ENCODE measurements around the gene DLG5.

DLG5 gene

DNA sequence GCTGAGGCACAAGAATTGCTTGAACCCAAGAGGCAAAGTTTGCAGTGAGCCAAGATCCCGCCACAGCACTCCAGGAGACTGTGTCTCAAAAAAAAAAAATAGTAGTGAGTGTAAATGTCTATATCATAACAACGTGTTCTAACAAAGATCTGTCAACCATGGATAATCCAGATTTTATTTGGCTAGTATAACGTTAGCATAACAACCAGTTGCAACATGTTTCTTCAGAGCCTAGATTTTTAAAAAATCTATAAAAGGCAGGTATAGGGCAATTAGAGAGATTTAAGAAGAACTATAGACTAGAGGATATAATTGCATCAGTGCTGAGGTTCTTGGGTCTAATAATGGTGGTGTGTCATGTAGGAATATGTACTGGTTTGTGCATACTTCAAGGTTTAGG is 30.5 kb downstream of the DLG5 start:
- H3K36me3 ChIP-seq (replicated peaks; ENCODE audit: low read depth, low read length) = no peaks in the 10 kb centered on the region
- no peak overlapping the region for H3K9ac ChIP-seq (ENCODE audit: low read length)
- H3K79me2 ChIP-seq (ENCODE audit: low read length) = no peaks in the 10 kb centered on the region
- no peak overlapping the region for H3K4me2 ChIP-seq (ENCODE audit: low read length)
- H3K4me3 ChIP-seq (ENCODE audit: low read length) = no peak overlapping the region
- no peak overlapping the region for H2AFZ ChIP-seq (ENCODE audit: low read depth, low read length)
- no peak overlapping the region for H3K27ac ChIP-seq (ENCODE audit: low read length)
- H4K20me1 ChIP-seq (ENCODE audit: insufficient read depth, low read length) = no peaks in the 10 kb centered on the region
- H3K4me1 ChIP-seq (ENCODE audit: low read length) = no peaks in the 10 kb centered on the region
- no peaks in the 10 kb centered on the region for H3K9me3 ChIP-seq (ENCODE audit: insufficient read depth, low read length)
- H3K27me3 ChIP-seq (ENCODE audit: low read depth, low read length) = no peaks in the 10 kb centered on the region
- no peak for TF ChIP-seq EZH2phosphoT487 (IDR thresholded peaks at IDR 0.05; ENCODE audit: low read depth)
- TF ChIP-seq, protein P1, sequence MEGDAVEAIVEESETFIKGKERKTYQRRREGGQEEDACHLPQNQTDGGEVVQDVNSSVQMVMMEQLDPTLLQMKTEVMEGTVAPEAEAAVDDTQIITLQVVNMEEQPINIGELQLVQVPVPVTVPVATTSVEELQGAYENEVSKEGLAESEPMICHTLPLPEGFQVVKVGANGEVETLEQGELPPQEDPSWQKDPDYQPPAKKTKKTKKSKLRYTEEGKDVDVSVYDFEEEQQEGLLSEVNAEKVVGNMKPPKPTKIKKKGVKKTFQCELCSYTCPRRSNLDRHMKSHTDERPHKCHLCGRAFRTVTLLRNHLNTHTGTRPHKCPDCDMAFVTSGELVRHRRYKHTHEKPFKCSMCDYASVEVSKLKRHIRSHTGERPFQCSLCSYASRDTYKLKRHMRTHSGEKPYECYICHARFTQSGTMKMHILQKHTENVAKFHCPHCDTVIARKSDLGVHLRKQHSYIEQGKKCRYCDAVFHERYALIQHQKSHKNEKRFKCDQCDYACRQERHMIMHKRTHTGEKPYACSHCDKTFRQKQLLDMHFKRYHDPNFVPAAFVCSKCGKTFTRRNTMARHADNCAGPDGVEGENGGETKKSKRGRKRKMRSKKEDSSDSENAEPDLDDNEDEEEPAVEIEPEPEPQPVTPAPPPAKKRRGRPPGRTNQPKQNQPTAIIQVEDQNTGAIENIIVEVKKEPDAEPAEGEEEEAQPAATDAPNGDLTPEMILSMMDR (IDR thresholded peaks at IDR 0.05; ENCODE audit: low read depth, low read length) = no peak

DNA sequence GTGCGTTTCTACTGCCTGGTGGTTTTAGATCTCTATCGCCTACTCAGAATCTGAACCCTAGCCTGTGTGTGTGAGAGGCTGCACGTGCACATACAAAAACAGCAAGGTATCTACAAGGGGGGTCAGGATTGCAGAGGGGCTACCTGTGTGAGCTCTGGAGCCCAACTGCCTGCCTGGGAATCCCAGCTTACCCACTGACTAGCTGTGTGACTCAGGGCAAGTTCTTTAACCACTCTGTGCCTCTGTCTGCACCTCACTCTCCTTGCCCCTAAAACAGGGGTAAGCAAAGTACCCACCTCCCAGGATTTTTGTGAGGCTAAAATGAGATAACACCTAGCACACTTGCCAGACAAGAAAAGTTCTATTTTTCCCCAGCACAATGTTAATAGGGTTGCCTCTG is 32.5 kb downstream of the DLG5 start:
- no peaks in the 10 kb centered on the region for H3K4me1 ChIP-seq (ENCODE audit: low read length)
- H3K79me2 ChIP-seq (ENCODE audit: low read length) = no peaks in the 10 kb centered on the region
- H3K4me3 ChIP-seq (ENCODE audit: low read length) = no peak overlapping the region
- no peaks in the 10 kb centered on the region for H3K27me3 ChIP-seq (ENCODE audit: low read depth, low read length)
- H4K20me1 ChIP-seq (ENCODE audit: insufficient read depth, low read length) = no peaks in the 10 kb centered on the region
- H3K36me3 ChIP-seq (replicated peaks; ENCODE audit: low read depth, low read length) = no peaks in the 10 kb centered on the region
- no peak overlapping the region for H3K27ac ChIP-seq (ENCODE audit: low read length)
- no peak overlapping the region for H2AFZ ChIP-seq (ENCODE audit: low read depth, low read length)
- TF ChIP-seq, protein P1 (IDR thresholded peaks at IDR 0.05; ENCODE audit: low read depth, low read length) = no peak
- TF ChIP-seq EZH2phosphoT487 (IDR thresholded peaks at IDR 0.05; ENCODE audit: low read depth) = no peak
- no peak overlapping the region for H3K9ac ChIP-seq (ENCODE audit: low read length)
- H3K9me3 ChIP-seq (ENCODE audit: insufficient read depth, low read length) = no peaks in the 10 kb centered on the region
- H3K4me2 ChIP-seq (ENCODE audit: low read length) = no peak overlapping the region

DNA sequence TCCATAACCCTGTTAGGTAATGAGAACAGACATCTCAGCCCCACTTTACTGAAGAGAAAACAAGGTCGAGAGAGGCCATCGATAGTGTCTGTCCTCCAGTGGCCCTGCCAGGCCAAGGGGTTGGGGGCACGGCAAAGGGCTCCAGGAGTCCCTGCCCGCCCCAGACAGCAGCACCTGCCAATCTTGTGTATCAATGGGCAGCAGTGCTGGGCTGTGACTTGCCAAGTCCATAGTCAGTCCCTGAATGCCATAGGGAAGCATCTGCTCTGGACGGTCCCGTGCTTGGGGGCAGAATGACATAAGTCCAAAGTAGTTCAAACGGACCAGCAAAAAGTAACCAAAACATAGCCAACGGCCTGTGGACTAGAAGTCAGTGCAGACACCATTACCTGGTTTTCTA is 33.2 kb downstream of the DLG5 start:
- H2AFZ ChIP-seq (ENCODE audit: low read depth, low read length) = no peak overlapping the region
- no peak overlapping the region for H3K27ac ChIP-seq (ENCODE audit: low read length)
- no peaks in the 10 kb centered on the region for H3K9me3 ChIP-seq (ENCODE audit: insufficient read depth, low read length)
- no peak overlapping the region for H3K4me3 ChIP-seq (ENCODE audit: low read length)
- H3K79me2 ChIP-seq (ENCODE audit: low read length) = no peaks in the 10 kb centered on the region
- no peak overlapping the region for H3K4me2 ChIP-seq (ENCODE audit: low read length)
- no peak for TF ChIP-seq EZH2phosphoT487 (IDR thresholded peaks at IDR 0.05; ENCODE audit: low read depth)
- TF ChIP-seq, protein P1 (IDR thresholded peaks at IDR 0.05; ENCODE audit: low read depth, low read length) = no peak
- no peaks in the 10 kb centered on the region for H3K36me3 ChIP-seq (replicated peaks; ENCODE audit: low read depth, low read length)
- H3K9ac ChIP-seq (ENCODE audit: low read length) = no peak overlapping the region
- H3K27me3 ChIP-seq (ENCODE audit: low read depth, low read length) = no peaks in the 10 kb centered on the region
- no peaks in the 10 kb centered on the region for H3K4me1 ChIP-seq (ENCODE audit: low read length)
- H4K20me1 ChIP-seq (ENCODE audit: insufficient read depth, low read length) = no peaks in the 10 kb centered on the region

DNA sequence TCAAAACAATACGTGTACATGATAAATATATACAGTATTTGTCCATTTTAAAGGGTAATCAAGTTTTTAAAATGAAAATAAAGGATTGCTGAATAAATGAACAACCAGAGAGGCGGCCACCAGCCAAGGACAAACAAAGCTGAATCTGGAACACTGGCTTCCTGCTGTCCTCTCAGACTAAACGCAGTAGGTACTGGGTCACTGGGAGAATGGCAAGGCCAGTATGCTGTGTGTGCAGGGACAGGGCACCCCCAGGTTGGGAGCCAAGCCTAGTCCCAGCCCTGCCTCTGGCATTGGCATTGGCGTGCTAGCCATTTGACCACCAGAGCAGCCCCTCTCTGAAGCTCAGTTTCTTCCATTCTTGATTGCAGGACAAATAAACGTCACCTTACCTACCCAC is 33.8 kb downstream of the DLG5 start:
- no peak overlapping the region for H3K4me3 ChIP-seq (ENCODE audit: low read length)
- no peaks in the 10 kb centered on the region for H3K79me2 ChIP-seq (ENCODE audit: low read length)
- H4K20me1 ChIP-seq (ENCODE audit: insufficient read depth, low read length) = no peaks in the 10 kb centered on the region
- no peak for TF ChIP-seq EZH2phosphoT487 (IDR thresholded peaks at IDR 0.05; ENCODE audit: low read depth)
- TF ChIP-seq, protein P1 (IDR thresholded peaks at IDR 0.05; ENCODE audit: low read depth, low read length) = no peak
- H3K27ac ChIP-seq (ENCODE audit: low read length) = no peak overlapping the region
- no peak overlapping the region for H2AFZ ChIP-seq (ENCODE audit: low read depth, low read length)
- no peaks in the 10 kb centered on the region for H3K9me3 ChIP-seq (ENCODE audit: insufficient read depth, low read length)
- no peaks in the 10 kb centered on the region for H3K36me3 ChIP-seq (replicated peaks; ENCODE audit: low read depth, low read length)
- H3K27me3 ChIP-seq (ENCODE audit: low read depth, low read length) = no peaks in the 10 kb centered on the region
- H3K4me2 ChIP-seq (ENCODE audit: low read length) = no peak overlapping the region
- H3K4me1 ChIP-seq (ENCODE audit: low read length) = no peaks in the 10 kb centered on the region
- no peak overlapping the region for H3K9ac ChIP-seq (ENCODE audit: low read length)

Measured in OCI-LY3 (cell line).